GM12874 (cell line): ENCODE measurements around the gene RSPH1.

Source experiments
- CTCF ChIP-seq: IDR thresholded peaks from 2 replicates; pipeline ENCODE4 v1.5.1; 2011; ENCODE audit warnings: low read depth, mild to moderate bottlenecking, control low read depth, low read length, moderate library complexity; ENCODE audit not compliant: insufficient read depth

Gene RSPH1

GRCh38 chr21:42484966-42485365 is 11.1 kb downstream of the RSPH1 start:
- TF ChIP-seq CTCF = no peak

- no peak for TF ChIP-seq CTCF
These were observed 14.9 kb downstream of the RSPH1 start for GRCh38 chr21:42481169-42481568.

- TF ChIP-seq CTCF = no peak
These were observed 15.3 kb downstream of the RSPH1 start for GRCh38 chr21:42480736-42481135.

GRCh38 chr21:42479582-42479981 is 16.4 kb downstream of the RSPH1 start:
- no peak for TF ChIP-seq CTCF

GRCh38 chr21:42478504-42478903 is 17.5 kb downstream of the RSPH1 start:
- TF ChIP-seq CTCF = no peak

- TF ChIP-seq CTCF = no peak
These were observed 19.4 kb downstream of the RSPH1 start for GRCh38 chr21:42476388-42477331.

- TF ChIP-seq CTCF = no peak
These were observed 20.3 kb downstream of the RSPH1 start for GRCh38 chr21:42475526-42476387.
